HG03060 (cell line): ENCODE data around the gene PAX7.

Experiments used
- ATAC-seq: cut with Tn5 transposase; IDR thresholded peaks from one replicate; pipeline ENCODE4 v1.9.1; 2021; ENCODE audit warnings: low read depth, moderate number of reproducible peaks; ENCODE audit not compliant: unreplicated experiment

PAX7 gene

DNA sequence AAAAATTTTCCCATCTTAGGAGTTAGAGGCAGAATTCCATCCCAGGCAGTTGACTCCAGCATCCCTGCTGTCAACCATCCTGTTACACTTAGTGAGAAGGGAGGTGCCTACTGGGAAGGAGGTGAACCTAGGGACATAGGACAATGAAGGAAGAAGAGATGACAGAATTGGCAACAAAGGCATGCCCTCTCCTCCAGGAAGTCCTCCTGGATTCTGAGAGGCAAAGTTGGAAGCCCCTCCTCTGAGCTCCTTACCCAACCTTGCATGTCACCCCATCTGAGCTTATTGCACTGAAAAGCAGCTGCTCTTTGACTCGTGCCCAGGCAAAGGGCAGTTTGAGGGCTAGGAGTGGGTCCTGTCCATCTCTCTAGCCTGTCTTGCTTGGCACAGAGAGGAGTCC, 66.9 kb downstream of the PAX7 start:
- no peak for ATAC-seq

DNA sequence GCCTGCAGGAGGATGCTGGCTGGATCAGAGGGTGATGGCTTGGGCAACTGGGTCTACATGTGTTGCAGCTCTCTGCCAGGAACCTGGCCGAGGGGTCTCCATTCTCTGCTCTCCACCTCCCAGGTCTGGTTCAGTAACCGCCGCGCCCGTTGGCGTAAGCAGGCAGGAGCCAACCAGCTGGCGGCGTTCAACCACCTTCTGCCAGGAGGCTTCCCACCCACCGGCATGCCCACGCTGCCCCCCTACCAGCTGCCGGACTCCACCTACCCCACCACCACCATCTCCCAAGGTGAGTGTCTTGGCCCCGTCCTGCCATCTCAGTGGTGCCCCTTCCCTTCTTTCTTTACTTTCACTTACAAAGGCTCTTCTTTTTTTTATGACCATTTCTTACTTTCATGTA, 69.9 kb downstream of the PAX7 start:
- ATAC-seq: no peak

DNA sequence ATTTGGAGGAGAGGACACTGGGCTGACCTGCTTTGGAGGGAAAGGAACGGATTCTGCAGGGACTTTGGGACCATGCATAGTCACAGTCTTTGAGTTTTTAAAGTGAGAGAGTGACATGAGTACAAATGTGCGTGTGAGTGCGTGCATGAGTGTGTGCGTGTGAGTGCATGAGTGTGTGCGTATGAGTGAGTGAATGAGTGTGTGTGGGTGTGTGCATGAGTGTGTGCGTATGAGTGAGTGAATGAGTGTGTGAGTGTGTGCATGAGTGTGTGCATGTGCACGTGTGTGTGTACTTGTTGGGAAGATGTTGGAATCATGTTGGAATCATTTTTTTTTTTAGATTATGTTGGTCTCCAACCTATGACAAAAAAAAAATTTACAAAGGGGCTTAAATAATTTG, 70.5 kb downstream of the PAX7 start:
- ATAC-seq: no peak

DNA sequence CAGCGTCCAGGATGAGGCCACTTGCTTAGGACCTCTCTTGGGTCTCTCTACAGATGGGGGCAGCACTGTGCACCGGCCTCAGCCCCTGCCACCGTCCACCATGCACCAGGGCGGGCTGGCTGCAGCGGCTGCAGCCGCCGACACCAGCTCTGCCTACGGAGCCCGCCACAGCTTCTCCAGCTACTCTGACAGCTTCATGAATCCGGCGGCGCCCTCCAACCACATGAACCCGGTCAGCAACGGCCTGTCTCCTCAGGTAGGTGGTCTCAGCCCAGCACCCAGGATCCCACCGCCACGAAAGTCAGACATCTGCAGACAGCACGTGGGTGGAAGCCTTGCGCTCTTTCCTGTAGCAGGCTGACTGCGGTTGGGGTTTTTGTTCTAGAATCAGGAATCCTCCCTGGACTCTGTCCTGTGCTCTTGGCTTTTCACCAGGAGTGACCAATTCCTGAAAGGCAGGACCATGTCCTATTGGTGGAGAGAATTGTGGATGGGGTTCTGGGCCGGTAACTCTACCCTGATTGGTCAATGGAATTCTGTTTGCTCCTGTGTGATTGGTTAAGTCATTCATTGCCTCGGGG, 72.5 kb downstream of the PAX7 start:
- ATAC-seq: no peak

DNA sequence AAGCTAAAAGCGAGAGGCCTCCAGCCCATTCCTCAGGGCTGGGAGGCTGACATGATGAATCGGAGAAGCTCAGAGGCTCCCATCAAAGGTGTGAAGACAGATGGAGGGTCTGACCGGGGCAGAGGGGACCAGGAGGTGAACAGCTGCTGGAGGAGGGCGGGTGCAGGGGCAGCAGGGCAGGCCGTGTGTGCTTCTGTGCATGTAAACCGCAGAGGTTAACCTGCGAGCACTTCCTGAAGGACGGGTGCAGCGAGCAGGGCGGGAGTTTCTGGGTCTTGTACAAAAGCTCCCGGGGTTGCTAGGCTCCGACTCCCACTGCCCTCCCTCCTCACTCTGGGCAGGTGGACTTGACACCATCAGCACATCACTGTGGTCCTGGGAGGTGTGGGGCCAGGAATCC, 75.2 kb downstream of the PAX7 start:
- ATAC-seq: no peak

DNA sequence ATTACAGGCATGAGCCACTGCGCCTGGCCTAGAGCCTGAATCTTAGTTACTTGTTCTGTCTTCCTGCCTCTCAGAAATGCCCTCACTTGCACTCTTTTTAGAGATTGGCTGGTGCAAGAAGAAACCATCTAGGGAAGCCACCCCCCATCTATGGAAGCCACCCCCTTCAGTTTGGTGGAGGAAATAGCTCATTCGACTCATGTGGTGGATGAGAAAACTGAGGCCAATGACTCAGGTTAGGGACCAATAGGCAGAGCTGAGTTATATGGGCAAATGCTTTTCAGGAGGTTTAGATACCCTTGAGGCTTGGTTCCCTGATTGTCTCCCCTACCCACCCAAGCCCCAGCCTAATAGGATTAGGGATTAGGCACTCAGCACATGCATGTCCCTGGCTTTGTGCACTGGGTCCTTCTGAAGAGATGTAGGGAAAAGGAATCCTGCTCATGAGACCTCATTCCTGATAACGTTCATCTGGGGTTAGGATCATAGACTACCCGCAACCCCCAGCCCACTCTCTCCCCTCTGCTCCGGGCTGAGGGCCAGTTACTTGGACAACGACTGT, 77.1 kb downstream of the PAX7 start:
- ATAC-seq: no peak

DNA sequence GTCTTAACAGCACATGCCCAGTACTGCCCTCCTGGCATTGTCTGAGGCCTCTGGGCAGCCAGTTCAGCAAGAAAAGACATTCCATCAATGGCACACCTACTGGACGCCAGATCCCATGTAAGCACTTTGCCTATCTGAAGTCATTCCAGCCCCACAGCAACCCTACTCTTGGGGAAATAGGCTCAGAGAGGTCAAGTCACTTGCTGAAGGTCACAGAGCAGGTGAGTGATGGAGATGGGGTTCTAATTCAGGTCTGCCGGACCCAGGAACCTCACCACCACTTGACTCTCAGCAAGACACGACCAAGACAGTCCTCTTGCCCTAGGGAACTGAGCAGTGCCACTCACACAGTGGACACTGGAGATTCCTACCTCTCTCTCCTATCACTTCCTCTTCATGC, 79.4 kb downstream of the PAX7 start:
- ATAC-seq: no peak

DNA sequence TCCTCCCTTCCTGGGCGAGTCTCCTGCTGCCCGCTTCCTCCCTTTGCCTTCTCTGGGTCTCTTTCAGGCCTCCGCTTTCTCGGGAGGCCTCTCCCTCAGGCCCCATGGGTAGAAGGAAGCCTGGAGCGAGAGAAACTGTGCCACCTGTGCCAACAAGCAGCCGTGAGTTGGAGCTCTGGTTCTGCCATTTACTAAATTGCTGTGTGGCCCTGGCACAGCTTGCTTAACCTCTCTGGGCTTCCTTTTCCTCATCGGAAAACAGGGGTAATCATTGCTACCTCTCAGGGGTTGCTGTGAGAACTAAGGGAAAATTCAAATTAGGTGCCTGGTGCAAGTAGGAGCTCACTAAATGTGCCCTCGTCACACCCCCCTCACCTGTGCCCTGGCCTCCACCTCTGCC, 80.4 kb downstream of the PAX7 start:
- no peak for ATAC-seq

DNA sequence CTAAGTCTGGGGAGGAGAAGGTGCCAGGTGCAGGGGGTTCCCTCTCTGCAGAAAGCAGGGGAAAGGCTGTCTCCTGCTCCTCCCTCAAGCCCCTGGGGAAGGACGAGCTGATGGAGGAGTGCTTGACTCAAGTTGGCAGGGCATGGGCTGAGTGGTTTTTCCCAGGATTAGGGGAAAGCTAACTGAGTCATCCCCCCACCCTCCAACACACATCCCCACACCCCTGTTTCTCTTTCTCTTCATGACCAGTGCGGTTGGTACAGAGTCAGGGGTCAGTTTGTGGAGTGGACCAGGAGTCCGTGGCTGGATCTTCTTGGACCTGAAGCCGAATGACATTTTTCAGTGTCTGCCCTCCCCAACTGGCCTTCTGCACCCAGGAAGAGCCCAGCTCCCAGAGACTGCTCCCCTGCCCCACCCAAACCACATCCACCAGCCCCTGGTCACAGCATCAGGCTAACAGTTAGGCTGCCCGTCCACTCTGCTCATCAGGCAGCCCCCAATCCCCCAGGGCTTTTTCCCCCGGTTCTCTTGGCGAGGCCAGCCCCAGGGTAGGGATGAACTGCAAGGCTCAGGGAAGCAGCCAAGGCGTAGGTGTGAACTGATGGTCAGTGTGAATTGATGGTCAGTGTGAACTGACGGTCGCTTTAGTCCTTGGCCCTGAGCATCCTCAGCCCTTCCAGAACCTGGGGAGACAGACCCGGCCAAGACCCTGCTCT, 81.0 kb downstream of the PAX7 start:
- no peak for ATAC-seq

DNA sequence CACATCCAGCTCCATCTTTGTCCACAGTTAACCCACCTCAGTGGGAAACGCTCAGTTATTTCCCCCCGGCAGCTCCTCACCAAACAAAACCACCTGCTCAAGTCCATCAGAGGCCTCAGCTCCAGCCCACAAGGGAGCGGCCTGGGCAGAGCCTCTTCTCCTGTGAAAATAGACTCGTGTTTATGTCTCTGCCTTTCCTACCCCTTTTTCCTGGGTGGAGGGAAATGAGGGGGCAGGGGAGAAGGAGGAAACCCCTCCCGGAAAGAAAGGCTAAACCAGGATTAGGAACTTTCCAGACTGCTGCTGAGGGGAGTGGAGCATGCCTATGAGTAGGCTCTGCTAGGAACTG, 81.6 kb downstream of the PAX7 start:
- ATAC-seq: no peak

DNA sequence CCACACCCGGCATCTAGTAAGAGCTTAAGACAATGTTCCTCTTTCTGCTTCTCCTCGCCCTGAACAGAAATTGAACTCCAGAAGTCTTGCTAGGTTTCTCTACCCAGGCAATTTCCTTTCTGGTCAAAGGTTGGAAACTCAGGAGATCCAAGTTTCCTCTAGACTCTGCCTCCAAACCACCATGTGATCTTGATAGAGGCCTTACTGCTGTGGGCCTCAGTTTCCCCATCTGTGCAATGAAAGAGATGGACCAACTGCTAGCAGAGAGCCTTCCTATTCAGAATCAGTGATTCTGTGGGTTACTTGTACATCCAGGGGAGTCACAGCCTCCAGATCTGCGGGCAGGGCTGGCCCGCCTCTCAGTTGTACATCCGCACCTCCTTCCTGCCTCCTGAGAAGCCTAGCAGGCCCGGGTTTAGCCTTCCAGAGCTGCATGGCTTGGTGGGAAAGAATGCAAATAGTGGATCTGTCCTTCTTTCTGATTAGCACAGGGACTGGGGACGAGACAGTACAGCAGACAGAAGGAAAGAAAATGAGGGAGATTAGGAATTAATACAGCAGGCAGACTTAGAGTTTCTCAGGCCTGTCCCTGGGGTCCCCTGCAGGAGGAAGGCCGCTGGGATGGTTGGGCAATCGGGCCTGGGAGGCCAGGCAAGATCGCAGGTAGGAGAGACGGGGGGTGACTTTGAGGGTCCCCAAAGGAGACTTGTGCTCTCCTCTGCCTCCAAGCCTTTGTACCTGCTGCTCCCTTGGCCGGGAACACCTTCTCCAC, 83.9 kb downstream of the PAX7 start:
- no peak for ATAC-seq

DNA sequence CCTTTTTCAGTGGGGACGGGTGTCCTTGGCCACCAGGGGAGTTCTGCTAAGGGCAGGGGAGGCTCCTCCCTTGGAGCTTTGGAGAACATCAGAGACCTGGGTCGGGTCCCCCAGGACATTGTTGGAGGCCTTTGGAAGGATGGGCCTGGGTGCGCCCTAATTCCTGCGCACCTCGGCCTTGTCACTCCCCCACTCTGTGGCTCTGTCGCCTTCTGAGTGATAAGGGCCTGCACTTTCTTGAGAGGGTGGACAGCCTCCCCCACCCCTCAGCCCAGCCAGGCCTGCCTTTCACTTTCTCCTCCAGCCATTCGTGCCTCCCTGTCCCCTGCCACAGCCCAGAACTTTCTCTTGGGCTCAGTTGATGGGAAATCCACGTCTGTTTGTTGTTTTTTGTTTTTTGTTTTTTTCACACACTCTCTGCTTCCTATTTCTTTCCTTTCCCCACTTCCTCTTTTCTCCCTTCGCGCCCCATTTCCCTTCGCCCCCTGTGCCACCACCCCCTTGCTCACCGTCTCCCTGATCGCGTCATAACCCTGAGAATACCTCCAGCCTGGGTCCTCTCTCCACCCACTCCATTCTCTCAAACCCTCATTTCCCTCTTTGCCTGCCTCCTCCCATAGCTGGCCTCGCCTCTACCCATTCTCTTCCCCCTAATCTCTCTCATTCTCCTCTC, 85.6 kb downstream of the PAX7 start:
- no peak for ATAC-seq

DNA sequence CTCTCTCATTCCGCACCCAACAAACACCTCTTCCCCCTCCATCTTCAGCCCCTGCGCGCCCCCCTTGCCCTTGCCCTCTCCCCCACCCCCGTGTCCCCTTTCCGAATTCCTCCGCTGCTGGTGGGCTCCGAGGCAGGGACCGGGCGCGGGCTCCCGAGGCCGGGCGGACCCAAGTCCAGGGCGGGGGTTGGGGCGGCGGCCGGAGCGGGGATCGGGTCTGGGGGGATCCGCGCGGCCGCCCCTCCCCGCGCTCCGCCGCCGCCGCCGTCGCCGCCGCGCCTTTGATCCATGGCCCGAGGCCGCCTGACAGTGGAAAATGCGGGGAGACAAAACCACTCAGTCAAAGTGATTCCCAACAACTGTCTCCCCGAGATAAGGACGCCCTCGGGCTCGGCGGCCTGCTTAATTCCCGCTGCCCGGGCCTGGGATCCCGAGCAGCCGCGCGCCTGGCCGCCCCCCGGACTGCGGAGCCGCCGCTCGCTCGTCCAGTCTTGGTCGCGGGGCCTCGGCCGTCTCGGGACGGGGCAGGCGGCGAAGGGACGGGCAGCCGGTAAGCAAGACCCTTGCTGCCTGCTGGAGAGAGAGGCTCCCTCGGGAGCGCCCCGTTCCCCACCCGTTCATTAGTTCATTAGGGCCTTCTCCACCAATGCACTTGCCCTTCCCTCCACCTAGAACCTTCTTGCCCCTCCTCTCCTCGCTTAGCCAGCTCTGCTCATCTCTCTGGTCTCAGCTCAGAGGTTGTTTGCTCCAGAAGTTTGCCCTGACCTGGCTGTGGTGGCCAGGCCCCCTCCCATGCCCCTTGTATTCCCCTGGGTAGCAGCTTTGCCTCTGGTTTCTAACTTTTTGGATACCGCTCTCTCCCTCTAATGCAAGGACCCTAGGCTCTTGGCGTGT, 86.4 kb downstream of the PAX7 start:
- no peak for ATAC-seq

DNA sequence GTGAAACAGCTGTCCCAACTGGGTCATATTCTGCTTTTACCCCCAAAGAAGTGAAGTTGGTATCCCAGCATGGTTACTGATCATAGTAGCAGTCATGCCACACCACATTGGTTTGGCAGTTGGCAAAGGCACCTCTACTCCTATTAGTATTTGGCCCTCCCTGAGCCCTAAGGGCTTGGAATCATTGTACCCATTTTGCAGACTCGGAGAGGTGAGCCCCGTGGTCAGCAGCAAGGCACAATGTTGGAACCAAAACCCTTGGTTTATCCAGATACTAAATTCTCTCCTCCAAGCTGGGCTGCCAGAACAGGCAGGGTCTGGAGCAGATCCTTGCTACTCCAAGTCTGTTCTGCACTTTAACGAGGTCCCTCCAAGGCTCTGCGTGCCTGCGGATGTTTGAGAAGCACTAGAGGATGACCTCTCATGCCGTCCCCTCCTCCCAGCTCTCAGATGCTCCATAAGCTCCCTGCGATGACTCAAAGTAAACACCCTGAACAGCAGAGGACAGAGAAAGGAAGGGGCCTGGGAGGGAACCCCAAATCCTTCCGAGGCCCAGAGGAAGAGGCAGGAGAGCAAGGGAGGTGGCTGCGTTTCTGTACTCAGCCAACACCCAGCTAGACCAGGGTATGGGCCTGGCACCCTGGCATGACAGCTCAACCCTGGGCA, 89.3 kb downstream of the PAX7 start:
- ATAC-seq: no peak

DNA sequence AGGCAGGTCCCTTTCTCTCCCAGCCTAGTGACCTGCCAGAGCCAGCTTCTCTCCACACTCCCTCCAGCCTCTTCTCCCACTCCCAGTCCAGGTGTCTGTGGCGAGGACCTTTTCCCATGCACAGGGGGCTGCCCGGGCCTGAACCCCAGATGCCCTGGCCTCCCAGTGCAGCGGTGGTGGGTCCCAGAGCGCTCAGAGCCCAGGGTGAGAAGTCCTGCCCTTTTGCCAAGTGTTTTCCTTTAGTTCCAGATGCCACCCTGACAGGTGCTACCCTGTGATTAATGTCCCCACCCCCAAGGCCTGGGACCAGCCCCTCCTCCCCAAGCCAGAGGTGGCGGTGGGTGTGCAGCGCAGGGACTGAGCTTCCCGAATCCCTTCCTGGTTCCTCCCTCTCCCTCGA, 90.4 kb downstream of the PAX7 start:
- ATAC-seq: no peak

DNA sequence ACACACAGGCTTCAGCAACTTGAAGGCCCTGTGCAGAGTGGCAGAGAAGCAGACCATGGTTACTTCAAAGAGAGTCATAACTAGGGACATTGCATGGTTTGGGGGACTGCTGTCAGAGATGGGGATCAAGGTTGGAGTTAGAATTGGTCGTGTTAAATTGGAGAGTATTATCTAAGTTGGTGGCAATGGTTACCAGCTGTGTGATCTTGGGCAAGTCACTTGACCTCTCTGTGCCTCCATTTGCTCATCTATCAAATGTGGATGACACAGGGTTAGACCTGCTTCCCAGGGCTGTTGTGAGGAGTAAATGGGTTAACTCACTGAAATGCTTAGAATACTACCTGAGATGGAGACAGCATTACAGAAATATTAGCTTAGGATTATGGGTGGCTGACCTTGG, 91.1 kb downstream of the PAX7 start:
- no peak for ATAC-seq

DNA sequence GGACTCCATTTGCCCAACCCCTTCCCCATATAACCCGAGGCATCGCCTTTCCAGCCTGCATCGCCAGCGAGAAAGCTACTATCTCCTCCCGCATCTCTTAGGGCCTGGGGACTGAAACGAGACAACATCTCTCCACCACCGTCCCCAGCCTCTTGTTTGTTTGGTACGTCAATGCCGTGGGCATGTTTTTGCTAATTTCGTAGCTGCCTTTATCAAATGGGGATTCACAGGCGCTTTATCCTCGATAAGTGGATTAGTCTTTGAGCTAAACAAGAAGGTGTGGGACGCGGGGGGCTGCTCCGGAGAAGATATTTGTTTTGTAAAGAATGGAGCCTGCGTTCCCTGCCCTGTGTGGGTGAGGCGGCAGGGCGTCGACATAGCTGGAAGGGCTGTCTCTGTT, 91.6 kb downstream of the PAX7 start:
- ATAC-seq: no peak

DNA sequence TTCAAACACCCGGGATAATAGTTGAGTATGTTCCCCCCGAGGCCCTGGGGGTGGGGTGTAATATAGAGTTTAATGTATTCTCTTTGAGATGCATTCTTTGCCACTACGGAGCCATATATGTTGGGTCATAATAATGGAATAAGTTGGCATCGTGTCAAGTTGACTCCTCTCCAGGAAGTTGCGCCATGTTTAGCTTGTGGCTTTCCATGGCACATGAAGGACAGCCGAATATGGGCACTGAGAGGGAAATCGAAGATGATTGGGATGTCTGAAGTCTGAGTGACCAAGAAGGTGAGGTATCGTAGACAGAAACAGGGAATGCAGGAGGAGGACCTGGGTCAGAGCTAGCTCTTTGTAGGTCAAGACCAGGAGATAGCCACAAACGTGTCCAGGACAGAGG, 92.6 kb downstream of the PAX7 start:
- ATAC-seq: no peak

DNA sequence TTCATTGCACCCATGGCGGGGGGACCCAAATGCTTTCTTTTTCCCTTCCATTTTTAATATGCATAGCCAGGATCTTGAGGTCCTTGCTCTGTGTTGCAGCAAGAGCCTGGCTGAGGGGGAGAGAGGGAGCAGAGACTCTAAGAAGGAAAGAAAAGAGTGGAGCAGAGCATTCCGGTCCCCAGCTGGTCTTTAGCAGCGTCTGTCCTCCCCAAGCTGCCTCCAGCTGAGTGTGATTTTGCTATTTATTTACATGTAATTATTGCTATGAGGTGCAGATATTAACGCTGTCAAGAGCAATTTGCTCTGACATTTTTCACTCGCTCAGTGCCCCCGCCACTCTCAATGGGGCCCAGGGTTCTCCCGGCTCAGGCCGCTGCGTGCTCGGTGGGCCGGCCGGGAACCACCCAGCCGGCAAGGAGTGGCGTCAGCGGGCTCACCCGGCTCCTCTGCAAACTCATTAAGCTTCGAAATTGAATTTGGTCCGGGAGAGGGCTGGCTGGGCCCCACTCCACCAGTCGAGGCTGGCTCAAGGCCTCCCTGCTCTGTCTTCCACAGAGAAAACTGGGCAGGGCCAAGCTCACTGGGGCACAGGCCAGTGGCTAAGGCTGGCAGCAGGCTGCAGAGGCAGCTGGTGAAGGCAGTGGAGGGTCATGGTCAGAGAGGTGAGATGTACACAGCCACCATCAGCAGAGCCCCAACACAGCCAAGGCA, 93.2 kb downstream of the PAX7 start:
- no peak for ATAC-seq
